ENCODE results near the gene GTF2H1. TPM values are rescaled to one million over a fixed set of nuclear protein-coding genes. Genes with fewer than 3 reads are reported as not detected.

Gene GTF2H1
- total and polyA plus RNA-seq, 10 donors, result 18.1 to 65.4 (median 49.6) TPM

GRCh38 chr11:18312663-18313420, 9.5 kb upstream of the GTF2H1 start:
- 61 to 82% (median 66%) methylated on average over 2 of the region's 2 CpGs for WGBS, 5 donors
- H3K4me3 ChIP-seq, result no peak overlapping the region
- no peak for DNase-seq
- H3K27ac ChIP-seq, result peak overlapping the region in 7 of 8 donors; percentile 32 to 77 (median 65)
- peaks cover 3 to 60% (median 23%) of the 10 kb centered on the region in 6 donors for H3K4me1 ChIP-seq
- intact Hi-C loops (cut with DNase I; ENCODE audit: low total_unique reads), result no loop called here
- no peaks in the 10 kb centered on the region for H3K27me3 ChIP-seq (replicated peaks in 1 of 7)
- peaks cover 0 to 84% (median 29%) of the 10 kb centered on the region in 6 donors for H3K36me3 ChIP-seq
- no peaks in the 10 kb centered on the region for H3K9me3 ChIP-seq
- no peak for TF ChIP-seq POLR2A (IDR thresholded peaks at IDR 0.05)
- no peak for TF ChIP-seq POLR2AphosphoS5 (IDR thresholded peaks at IDR 0.05)
- no peak for TF ChIP-seq CTCF (IDR thresholded peaks at IDR 0.05 in 8 of 11, conservative IDR thresholded peaks at IDR 0.05 in 3 of 11)

GRCh38 chr11:18313965-18314763, 8.2 kb upstream of the GTF2H1 start:
- Histone ChIP-seq H3K36me3 (peaks cover 0 to 71% (median 17%) of the 10 kb centered on the region in 6 donors), H3K27ac (peak overlapping the region in 5 of 8 donors; percentile 9 to 77 (median 58)), H3K9me3 (no peaks in the 10 kb centered on the region), H3K27me3 (replicated peaks in 1 of 7) (no peaks in the 10 kb centered on the region), H3K4me3 (no peak overlapping the region), H3K4me1 (peaks cover 3 to 73% (median 29%) of the 10 kb centered on the region in 6 donors)
- TF ChIP-seq CTCF (IDR thresholded peaks at IDR 0.05 in 8 of 11, conservative IDR thresholded peaks at IDR 0.05 in 3 of 11), result no peak
- TF ChIP-seq POLR2AphosphoS5 (IDR thresholded peaks at IDR 0.05), result no peak
- no peak for TF ChIP-seq POLR2A (IDR thresholded peaks at IDR 0.05)
- no peak for DNase-seq
- intact Hi-C loops (cut with DNase I; ENCODE audit: low total_unique reads), result no loop called here
- WGBS, 5 donors, result 74 to 82% (median 78%) methylated on average over 9 to 10 of the region's 10 CpGs

GRCh38 chr11:18314784-18315523, 7.4 kb upstream of the GTF2H1 start:
- H3K27me3 ChIP-seq (replicated peaks in 1 of 7), result no peaks in the 10 kb centered on the region
- H3K9me3 ChIP-seq, result no peaks in the 10 kb centered on the region
- H3K4me3 ChIP-seq, result no peak overlapping the region
- intact Hi-C loops (cut with DNase I; ENCODE audit: low total_unique reads), result no loop called here
- H3K36me3 ChIP-seq, result peaks cover 0 to 63% (median 9%) of the 10 kb centered on the region in 6 donors
- whole genome bisulfite sequencing, 5 donors, result 75 to 84% (median 82%) methylated on average over 9 of the region's 9 CpGs
- DNase-seq, result no peak
- TF ChIP-seq CTCF (IDR thresholded peaks at IDR 0.05 in 8 of 11, conservative IDR thresholded peaks at IDR 0.05 in 3 of 11) (no peak), POLR2AphosphoS5 (IDR thresholded peaks at IDR 0.05) (no peak), POLR2A (IDR thresholded peaks at IDR 0.05) (no peak)
- H3K27ac ChIP-seq, result peak overlapping the region in 6 of 8 donors; percentile 30 to 77 (median 49)
- H3K4me1 ChIP-seq, result peaks cover 3 to 81% (median 33%) of the 10 kb centered on the region in 6 donors
